ENCODE data around the gene AJAP1.

AJAP1 gene

GRCh38 chr1:4633346-4633745, 21.1 kb upstream of the AJAP1 start:
- Histone ChIP-seq H3K27ac (replicated peaks) (no peak overlapping the region), H3K27me3 (ENCODE audit: insufficient read depth, poor library complexity, severe bottlenecking) (no peaks in the 10 kb centered on the region), H3K4me3 (replicated peaks; ENCODE audit: insufficient read depth, low read length) (no peak overlapping the region)
- no peak for DNase-seq (ENCODE audit: low read depth in 1 of 2, low spot score in 1 of 2)
- TF ChIP-seq SPI1 (IDR thresholded peaks at IDR 0.05; ENCODE audit: borderline replicate concordance, low read depth), result no peak
- TF ChIP-seq GABPA (IDR thresholded peaks at IDR 0.05; ENCODE audit: low read depth), result no peak
- no peak for TF ChIP-seq POLR2AphosphoS5 (IDR thresholded peaks at IDR 0.05; ENCODE audit: low read depth)
- TF ChIP-seq REST (IDR thresholded peaks at IDR 0.05; ENCODE audit: insufficient replicate concordance, low read depth), result no peak
- no peak for TF ChIP-seq CTCF (IDR thresholded peaks at IDR 0.05; ENCODE audit: insufficient read depth, low read length)

- no peak for TF ChIP-seq CTCF (IDR thresholded peaks at IDR 0.05; ENCODE audit: insufficient read depth, low read length)
- no peak for TF ChIP-seq REST (IDR thresholded peaks at IDR 0.05; ENCODE audit: insufficient replicate concordance, low read depth)
- TF ChIP-seq GABPA (IDR thresholded peaks at IDR 0.05; ENCODE audit: low read depth), result no peak
- TF ChIP-seq SPI1 (IDR thresholded peaks at IDR 0.05; ENCODE audit: borderline replicate concordance, low read depth), result no peak
- TF ChIP-seq POLR2AphosphoS5 (IDR thresholded peaks at IDR 0.05; ENCODE audit: low read depth), result no peak
- no peak for DNase-seq (ENCODE audit: low read depth in 1 of 2, low spot score in 1 of 2)
- no peaks in the 10 kb centered on the region for H3K27me3 ChIP-seq (ENCODE audit: insufficient read depth, poor library complexity, severe bottlenecking)
Observed at GRCh38 chr1:4634156-4634792, 20.1 kb upstream of the AJAP1 start.

GRCh38 chr1:4634793-4635406, 19.5 kb upstream of the AJAP1 start:
- DNase-seq (ENCODE audit: low read depth in 1 of 2, low spot score in 1 of 2), result no peak
- Histone ChIP-seq H3K27ac (replicated peaks) (no peak overlapping the region), H3K27me3 (ENCODE audit: insufficient read depth, poor library complexity, severe bottlenecking) (no peaks in the 10 kb centered on the region), H3K4me3 (replicated peaks; ENCODE audit: insufficient read depth, low read length) (no peak overlapping the region)
- TF ChIP-seq POLR2AphosphoS5 (IDR thresholded peaks at IDR 0.05; ENCODE audit: low read depth) (no peak), CTCF (IDR thresholded peaks at IDR 0.05; ENCODE audit: insufficient read depth, low read length) (no peak), GABPA (IDR thresholded peaks at IDR 0.05; ENCODE audit: low read depth) (no peak), REST (IDR thresholded peaks at IDR 0.05; ENCODE audit: insufficient replicate concordance, low read depth) (no peak), SPI1 (IDR thresholded peaks at IDR 0.05; ENCODE audit: borderline replicate concordance, low read depth) (no peak)

More at GRCh38 chr1:4634156-4634792, 20.1 kb upstream of the AJAP1 start:
- Histone ChIP-seq H3K4me3 (replicated peaks; ENCODE audit: insufficient read depth, low read length) (no peak overlapping the region), H3K27ac (replicated peaks) (no peak overlapping the region)
